NK-92 (cell line): ENCODE data around the gene MYO9A.
"Not testable (repeated sequence)": the region's sequence is repeated elsewhere in the genome, so short reads cannot be mapped to it uniquely, and the experiment has no call there.

Experiments used
- DNase-seq: peaks from one replicate; lab custom pipeline; 2025; ENCODE audit not compliant: unreplicated experiment; lab: John Stamatoyannopoulos, UW

MYO9A gene

GRCh38 chr15:72141171-72142084 is 23.5 kb upstream of the MYO9A start:
- no peak for DNase-seq

- DNase-seq, result no peak
Observed at GRCh38 chr15:72140088-72140487, 22.1 kb upstream of the MYO9A start.

GRCh38 chr15:72139667-72140066 is 21.7 kb upstream of the MYO9A start:
- no peak for DNase-seq

DNA sequence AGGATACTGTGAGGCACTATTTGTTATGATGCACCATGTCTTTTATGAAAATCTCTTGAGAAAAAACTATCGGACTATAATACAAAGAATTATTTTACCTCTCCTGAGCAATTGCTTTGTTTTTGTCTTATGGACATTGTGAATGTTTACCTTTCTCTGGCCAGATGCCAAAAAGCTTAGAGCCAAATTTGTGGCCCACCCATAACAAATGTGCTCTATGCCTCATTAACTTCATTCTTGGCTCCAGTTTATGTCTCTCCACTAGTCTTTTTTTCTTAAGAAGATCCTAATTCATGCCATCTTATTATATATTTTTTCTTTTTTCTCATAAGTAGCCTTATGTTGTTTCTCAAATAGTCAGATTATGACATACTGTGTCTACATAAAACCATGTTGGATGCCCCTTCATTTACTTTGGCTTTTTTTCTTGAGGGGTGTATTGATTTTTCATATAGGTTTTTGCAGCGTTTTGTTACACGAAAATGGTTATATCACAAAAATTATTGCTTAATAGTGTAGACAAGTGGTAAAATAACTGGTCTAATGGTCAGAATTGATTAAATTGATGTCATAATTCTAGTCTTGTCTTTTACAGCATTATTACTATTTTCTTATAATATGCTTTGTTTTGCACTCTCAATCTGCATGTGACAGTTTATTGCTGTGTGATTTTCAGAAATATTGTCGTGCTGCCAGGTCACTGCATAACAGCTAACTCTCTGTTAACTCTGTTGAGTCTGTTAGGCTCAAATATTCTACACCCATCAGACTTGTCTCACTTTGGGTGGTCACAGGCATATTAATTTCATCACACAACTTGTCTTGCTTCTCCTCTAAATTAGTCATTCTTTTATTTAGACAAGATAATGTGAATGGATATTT is 18.5 kb upstream of the MYO9A start:
- no peak for DNase-seq

- DNase-seq, result no peak
Observed at GRCh38 chr15:72135719-72136118, 17.8 kb upstream of the MYO9A start.

DNA sequence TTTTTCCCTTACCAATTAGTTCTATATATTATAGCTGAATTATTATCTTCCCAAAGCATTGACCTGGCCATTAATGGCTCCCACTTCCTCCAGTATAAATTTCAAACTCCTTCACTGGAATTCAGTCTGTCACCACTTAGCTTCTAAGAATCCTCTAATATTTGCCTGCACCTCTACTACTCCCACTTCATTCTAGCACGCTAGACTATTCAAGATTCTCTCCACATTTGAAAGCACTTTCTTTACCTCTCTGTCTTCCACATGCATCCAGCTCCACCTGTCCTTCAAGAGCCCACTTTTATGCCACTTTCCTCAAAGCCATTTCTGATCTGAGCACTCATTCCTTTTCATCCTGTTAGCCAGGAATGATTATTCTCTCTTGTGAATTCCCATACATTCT is 15.3 kb upstream of the MYO9A start:
- DNase-seq, result no peak

GRCh38 chr15:72131922-72132321 is 14.0 kb upstream of the MYO9A start:
- no peak for DNase-seq

- no peak for DNase-seq
Observed at GRCh38 chr15:72130272-72130671, 12.3 kb upstream of the MYO9A start.

DNA sequence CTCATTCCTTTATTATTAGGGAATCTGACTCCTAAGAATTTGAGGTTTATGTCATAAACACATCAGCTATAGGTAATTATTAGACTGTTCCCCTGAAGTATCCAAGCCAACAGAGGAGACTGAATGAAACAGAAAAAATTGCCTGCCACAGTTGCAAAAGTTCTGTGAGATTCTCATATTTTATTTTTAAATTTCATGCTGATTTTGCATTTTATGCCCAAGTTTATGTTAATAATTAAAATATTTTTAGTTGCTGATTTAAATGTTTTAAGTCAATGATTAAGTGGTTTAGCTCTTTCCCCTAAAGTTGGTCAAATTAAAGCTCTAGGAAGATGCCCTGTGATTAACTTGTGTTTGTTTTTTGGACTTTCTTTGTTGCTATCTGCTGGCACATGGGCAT is 10.4 kb upstream of the MYO9A start:
- no peak for DNase-seq

DNA sequence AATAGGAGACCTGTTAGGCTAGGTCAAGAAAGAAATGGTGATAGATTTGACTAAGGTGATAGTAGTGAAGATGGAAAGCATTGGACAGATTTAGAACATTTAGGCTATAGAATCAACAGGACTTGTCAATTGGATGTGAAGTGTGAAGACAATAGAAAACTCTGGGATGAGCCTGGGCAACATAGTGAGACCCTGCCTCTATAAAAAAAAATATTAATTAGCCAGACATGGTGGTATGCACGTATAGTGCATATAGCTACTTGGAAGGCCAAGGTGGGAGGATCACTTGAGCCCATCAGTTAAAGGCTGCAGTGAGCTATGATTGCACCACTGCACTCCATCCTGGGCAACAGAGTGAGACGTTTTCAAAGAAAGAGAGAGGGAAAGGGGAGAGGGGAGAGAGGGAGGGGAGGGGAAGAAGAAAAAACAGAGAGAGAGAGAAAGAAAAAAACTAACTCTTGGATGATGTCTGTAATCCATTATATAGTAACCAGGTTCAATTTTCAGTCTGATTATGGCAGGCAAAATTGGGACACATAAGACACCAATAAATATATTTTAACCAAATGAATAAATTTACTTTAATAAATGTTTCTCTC is 9.9 kb upstream of the MYO9A start:
- DNase-seq, result no peak

GRCh38 chr15:72124218-72124617 is 6.3 kb upstream of the MYO9A start:
- DNase-seq, result no peak

GRCh38 chr15:72117486-72118016 is 399 bp downstream of the MYO9A start:
- no peak for DNase-seq

DNA sequence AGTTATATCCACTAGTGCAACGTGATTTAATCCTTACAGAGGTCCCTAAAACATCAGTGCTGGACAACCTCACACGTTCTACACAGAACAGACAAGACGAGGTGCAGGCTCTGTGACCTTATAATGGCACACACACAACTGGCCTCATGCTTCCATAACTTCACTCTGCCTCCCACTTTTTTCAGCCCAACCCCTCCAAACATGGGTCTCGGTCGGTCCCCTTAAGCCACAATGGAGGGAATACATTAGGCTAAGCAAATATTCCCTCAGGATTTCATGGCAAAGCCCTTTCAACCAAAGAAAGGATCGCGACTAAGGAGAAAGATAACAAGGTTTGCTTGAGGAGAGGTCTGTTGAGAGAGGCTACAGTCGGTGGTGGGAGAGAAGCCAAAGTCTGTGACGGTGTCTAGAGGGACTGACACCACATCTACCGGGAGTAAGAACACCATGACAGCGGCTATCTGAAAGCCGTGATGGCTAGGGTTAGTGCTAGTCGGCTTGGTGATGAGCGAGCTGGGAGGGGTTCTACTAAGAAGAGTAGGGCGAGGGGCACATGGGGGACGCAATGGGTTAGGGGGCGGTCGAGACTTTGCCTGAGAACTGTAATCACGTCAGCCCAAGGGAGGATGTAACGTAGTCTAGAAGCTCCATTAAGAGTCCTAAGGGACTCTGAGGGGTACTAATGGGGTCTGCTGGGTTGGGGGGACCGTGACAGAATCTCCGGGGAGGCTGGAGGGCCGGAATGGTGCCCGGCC is 1.0 kb downstream of the MYO9A start:
- DNase-seq, result no peak

- DNase-seq, result no peak
Observed at GRCh38 chr15:72113347-72114031, 4.5 kb downstream of the MYO9A start.

- DNase-seq, result no peak
Observed at GRCh38 chr15:72112805-72113204, 5.1 kb downstream of the MYO9A start.

DNA sequence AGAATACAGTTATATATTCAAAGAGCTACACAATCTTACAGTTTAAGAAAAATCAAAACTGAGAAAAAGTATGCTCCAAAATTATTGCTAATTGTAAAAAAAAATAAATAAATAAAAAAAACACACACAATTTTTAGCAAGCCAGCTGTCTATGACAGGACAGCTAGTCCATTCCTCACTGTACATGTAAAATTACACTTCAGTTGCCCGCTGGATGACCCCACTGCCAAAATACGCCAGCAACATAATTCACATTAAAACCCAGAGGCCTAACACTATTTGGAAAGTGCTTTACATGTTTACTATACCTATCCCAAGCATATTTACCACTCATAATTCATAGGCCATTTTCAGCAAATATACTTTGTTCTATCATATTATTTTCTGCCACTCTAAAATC is 5.8 kb downstream of the MYO9A start:
- no peak for DNase-seq

GRCh38 chr15:72110355-72110754 is 7.6 kb downstream of the MYO9A start:
- DNase-seq, result no peak

DNA sequence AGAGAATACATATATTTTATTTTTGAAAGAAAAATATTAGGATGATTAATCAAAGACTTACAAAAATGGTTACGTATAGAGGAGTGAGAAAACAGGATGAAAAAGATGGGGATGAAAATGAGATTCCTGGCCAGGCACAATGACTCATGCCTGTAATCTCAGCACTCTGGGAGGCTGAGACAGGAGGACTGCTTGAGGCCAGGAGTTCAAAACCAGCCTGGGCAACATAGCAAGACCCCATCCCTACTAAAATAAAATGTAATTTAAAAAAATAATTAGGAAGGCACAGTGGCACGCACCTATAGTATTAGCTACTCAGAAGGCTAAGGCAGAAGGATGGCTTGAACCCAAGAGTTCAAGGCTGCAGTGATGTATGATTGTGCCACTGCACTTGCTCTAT is 11.9 kb downstream of the MYO9A start:
- no peak for DNase-seq

- no peak for DNase-seq
Observed at GRCh38 chr15:72105111-72105510, 12.8 kb downstream of the MYO9A start.

GRCh38 chr15:72100551-72100950 is 17.4 kb downstream of the MYO9A start:
- not testable (repeated sequence) for DNase-seq
